A673 (cell line): ENCODE results near the gene CBX1. TPM values are rescaled to one million over a fixed set of nuclear protein-coding genes. Genes with fewer than 3 reads are reported as not detected.

Experiments used
- BruUV-seq: library from RNA; stranded (reverse); fragments of 400-500 nt; replicated peaks from 2 replicates; lab custom pipeline; 2021; lab: Mats Ljungman, UMichigan
- CTCF ChIA-PET: fragments of 300-600 bp; sonication (Branson Sonifier 250); formaldehyde crosslinking; loops from one replicate; lab custom pipeline; 2022; ENCODE audit warnings: antibody characterized with exemption; lab: Charles Lee
- POLR2A ChIA-PET: fragments of 300-600 bp; sonication (Branson Sonifier 250); formaldehyde crosslinking; loops from one replicate; lab custom pipeline; 2022; ENCODE audit warnings: antibody characterized with exemption; ENCODE audit not compliant: low non-redundant PET; lab: Charles Lee
- DNase-seq: peaks from one replicate; pipeline ENCODE4 v3.0.0-alpha.2; 2015; ENCODE audit warnings: low spot score
- H3K27ac ChIP-seq: fragments of 200-600 bp; sonication (generic); 2 replicates; pipeline ENCODE4 v1.5.1; 2016; ENCODE audit warnings: mixed run types, low read depth, mild to moderate bottlenecking, mixed read lengths, antibody characterized with exemption, low read length; ENCODE audit not compliant: poor library complexity, severe bottlenecking
- H3K27me3 ChIP-seq: fragments of 200-600 bp; sonication (generic); replicated peaks from 2 replicates; pipeline ENCODE4 v1.6.1; 2017; ENCODE audit warnings: mixed run types, low read depth, mild to moderate bottlenecking, mixed read lengths, antibody characterized with exemption, low read length; ENCODE audit not compliant: insufficient read depth, poor library complexity
- H3K36me3 ChIP-seq: fragments of 200-600 bp; sonication (generic); 2 replicates; pipeline ENCODE4 v1.6.1; 2016; ENCODE audit warnings: mixed run types, mild to moderate bottlenecking, mixed read lengths, antibody characterized with exemption, low read length; ENCODE audit not compliant: insufficient read depth, poor library complexity, severe bottlenecking
- H3K4me1 ChIP-seq: fragments of 200-600 bp; sonication (generic); 2 replicates; pipeline ENCODE4 v1.6.1; 2017; ENCODE audit warnings: mixed run types, mild to moderate bottlenecking, mixed read lengths, antibody characterized with exemption, low read length; ENCODE audit not compliant: insufficient read depth, poor library complexity, severe bottlenecking
- H3K4me3 ChIP-seq: fragments of 200-600 bp; sonication (generic); 2 replicates; pipeline ENCODE4 v1.5.1; 2016; ENCODE audit warnings: low read depth, mixed run types, mild to moderate bottlenecking, mixed read lengths, low read length; ENCODE audit not compliant: poor library complexity, severe bottlenecking
- H3K9me3 ChIP-seq: fragments of 200-600 bp; sonication (generic); 2 replicates; pipeline ENCODE4 v1.6.1; 2016; ENCODE audit warnings: mixed run types, low read depth, mild to moderate bottlenecking, mixed read lengths, antibody characterized with exemption, low read length; ENCODE audit not compliant: poor library complexity, severe bottlenecking
- CTCF ChIP-seq: fragments of 300-800, 200-600 bp; sonication (generic); conservative IDR thresholded peaks from 2 replicates; pipeline ENCODE4 v1.5.1; 2017; ENCODE audit warnings: low read depth, mild to moderate bottlenecking, antibody characterized with exemption, low read length, moderate library complexity, mixed read lengths
- EZH2 ChIP-seq: fragments of 200-600 bp; sonication (generic); IDR thresholded peaks from 2 replicates; pipeline ENCODE4 v1.6.1; 2017; ENCODE audit warnings: borderline replicate concordance, low read depth, mild to moderate bottlenecking, mixed read lengths, antibody characterized with exemption, low read length; ENCODE audit not compliant: poor library complexity, severe bottlenecking
- intact Hi-C: fragments of 100-400 bp; cut with micrococcal nuclease; formaldehyde crosslinking; loops from one replicate; pipeline ENCODE4 v1.10.0; 2022; ENCODE audit not compliant: unreplicated experiment
- total RNA-seq: library from RNA; stranded (reverse); gene quantifications from 2 replicates; pipeline ENCODE4 v1.2.3, GENCODE V29; 2021

Gene CBX1
- total RNA-seq, 1 experiment from 2014 or later: 121 TPM

GRCh38 chr17:48110761-48111160 lies 9.5 kb upstream of the CBX1 start:
- no TSS peak for BruUV-seq
- POLR2A ChIA-PET: no interaction called here
- H3K9me3 ChIP-seq: no peaks in the 10 kb centered on the region
- CTCF ChIA-PET: no interaction called here
- intact Hi-C loops: no loop called here
- no peaks in the 10 kb centered on the region for H3K27me3 ChIP-seq
- no peak overlapping the region for H3K27ac ChIP-seq
- H3K4me1 ChIP-seq: peaks cover 26% of the 10 kb centered on the region
- TF ChIP-seq CTCF (no peak), EZH2 (no peak)
- H3K36me3 ChIP-seq: peaks cover 3% of the 10 kb centered on the region
- no peak for DNase-seq
- no peak overlapping the region for H3K4me3 ChIP-seq

- peak within 1 kb of the TSS; percentile 72 for H3K27ac ChIP-seq
- intact Hi-C loops: no loop called here
- DNase-seq: peak; percentile 97
- H3K27me3 ChIP-seq: no peaks in the 10 kb centered on the region
- ChIA-PET CTCF (interaction anchor here (0.6 kb wide), 1 partner anchor 706 kb away, joined by 4 read pairs; no protein-coding TSS in a partner anchor), POLR2A (interaction anchor here (0.6 to 1.9 kb wide), 3 partner anchors 52 to 707 kb away, joined by 3 to 13 read pairs (median 9); no protein-coding TSS in a partner anchor)
- no peaks in the 10 kb centered on the region for H3K9me3 ChIP-seq
- peaks cover 26% of the 10 kb centered on the region for H3K4me1 ChIP-seq
- no peaks in the 10 kb centered on the region for H3K36me3 ChIP-seq
- BruUV-seq: no TSS peak
- TF ChIP-seq EZH2 (no peak), CTCF (no peak)
- peak within 1 kb of the TSS; percentile 76 for H3K4me3 ChIP-seq
These were observed 6.1 kb upstream of the CBX1 start, which contains the start of gene SNX11 for GRCh38 chr17:48107137-48108055. Gene SNX11, plus strand, starts transcription at chr17:48107766. Its CDS starts 4,278 bp downstream, at chr17:48112044.

- H3K4me1 ChIP-seq: peaks cover 26% of the 10 kb centered on the region
- TF ChIP-seq EZH2: no peak
- no peak for TF ChIP-seq CTCF
- CTCF ChIA-PET: interaction anchor here (0.6 kb wide), 1 partner anchor 707 kb away, joined by 4 read pairs; no protein-coding TSS in a partner anchor
- DNase-seq: no peak
- intact Hi-C loops: no loop called here
- POLR2A ChIA-PET: interaction anchor here (1.9 kb wide), 1 partner anchor 51 kb away, joined by 9 read pairs; no protein-coding TSS in a partner anchor
- H3K9me3 ChIP-seq: no peaks in the 10 kb centered on the region
- H3K27ac ChIP-seq: peak overlapping the region; percentile 72
- no TSS peak for BruUV-seq
- peak overlapping the region; percentile 76 for H3K4me3 ChIP-seq
- H3K36me3 ChIP-seq: no peaks in the 10 kb centered on the region
- no peaks in the 10 kb centered on the region for H3K27me3 ChIP-seq
These were observed 5.5 kb upstream of the CBX1 start for GRCh38 chr17:48106802-48107136.
